ENCODE measurements around the gene ERGIC1. TPM values are rescaled to one million over a fixed set of nuclear protein-coding genes. Genes with fewer than 3 reads are reported as not detected.

ERGIC1 gene
- total and polyA plus RNA-seq, 8 donors: 116 to 229 (median 125) TPM

- Histone ChIP-seq H3K27ac (peak overlapping the region in 1 of 2 donors; percentile 10), H3K4me3 (no peak overlapping the region), H3K27me3 (no peaks in the 10 kb centered on the region), H3K36me3 (peaks cover 0 to 41% of the 10 kb centered on the region in 2 donors), H3K4me1 (peaks cover 8 to 52% of the 10 kb centered on the region in 2 donors), H3K9me3 (no peaks in the 10 kb centered on the region)
- no peak for ATAC-seq
- no peak for DNase-seq
- intact Hi-C loops (cut with DNase I): loop anchor here in 1 of 2 donors (10.0 kb wide), 1 partner anchor 157 kb away; the partner anchor contains the start of gene BNIP1
- no peak for TF ChIP-seq CTCF (IDR thresholded peaks at IDR 0.05)
These were observed 154.2 kb downstream of the ERGIC1 start for GRCh38 chr5:172988276-172988675.

DNA sequence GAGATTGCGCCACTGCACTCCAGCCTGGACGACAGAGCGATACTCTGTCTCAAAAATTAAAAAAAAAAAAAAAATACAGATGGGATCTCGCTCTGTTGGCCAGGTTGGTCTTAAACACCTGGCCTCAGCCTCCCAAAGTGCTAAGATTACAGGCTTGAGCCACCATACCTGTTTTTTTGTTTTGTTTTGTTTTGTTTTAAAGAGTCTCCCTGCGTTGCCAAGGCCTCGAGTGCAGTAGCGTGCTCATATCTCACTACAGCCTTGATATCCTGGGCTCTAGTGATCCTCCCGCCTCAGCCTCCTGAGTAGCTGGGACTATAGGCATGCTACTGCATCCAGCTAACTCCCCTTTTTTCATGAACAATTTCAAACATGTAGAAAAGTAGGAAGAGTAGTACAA, 156.7 kb downstream of the ERGIC1 start:
- DNase-seq: no peak
- no peak overlapping the region for H3K27ac ChIP-seq
- intact Hi-C loops (cut with DNase I): no loop called here
- H3K4me1 ChIP-seq: peaks cover 2 to 47% of the 10 kb centered on the region in 2 donors
- H3K27me3 ChIP-seq: no peaks in the 10 kb centered on the region
- ATAC-seq: no peak
- peaks cover 0 to 65% of the 10 kb centered on the region in 2 donors for H3K36me3 ChIP-seq
- no peak for TF ChIP-seq CTCF (IDR thresholded peaks at IDR 0.05)
- no peaks in the 10 kb centered on the region for H3K9me3 ChIP-seq
- H3K4me3 ChIP-seq: no peak overlapping the region

GRCh38 chr5:172994405-172994804, 160.4 kb downstream of the ERGIC1 start:
- H3K4me3 ChIP-seq: no peak overlapping the region
- intact Hi-C loops (cut with DNase I): no loop called here
- ATAC-seq (no peak), DNase-seq (no peak)
- no peaks in the 10 kb centered on the region for H3K27me3 ChIP-seq
- no peaks in the 10 kb centered on the region for H3K9me3 ChIP-seq
- no peak for TF ChIP-seq CTCF (IDR thresholded peaks at IDR 0.05)
- peaks cover 0 to 70% of the 10 kb centered on the region in 2 donors for H3K36me3 ChIP-seq
- no peak overlapping the region for H3K27ac ChIP-seq
- peaks cover 0 to 20% of the 10 kb centered on the region in 2 donors for H3K4me1 ChIP-seq

GRCh38 chr5:172999372-172999973, 165.4 kb downstream of the ERGIC1 start:
- peaks cover 0 to 54% of the 10 kb centered on the region in 2 donors for H3K36me3 ChIP-seq
- no peak overlapping the region for H3K27ac ChIP-seq
- no peak for TF ChIP-seq CTCF (IDR thresholded peaks at IDR 0.05)
- no peaks in the 10 kb centered on the region for H3K27me3 ChIP-seq
- peaks cover 3 to 37% of the 10 kb centered on the region in 2 donors for H3K4me1 ChIP-seq
- H3K4me3 ChIP-seq: no peak overlapping the region
- DNase-seq (no peak), ATAC-seq (no peak)
- H3K9me3 ChIP-seq: no peaks in the 10 kb centered on the region
- intact Hi-C loops (cut with DNase I): no loop called here

- DNase-seq (no peak), ATAC-seq (no peak)
- H3K4me3 ChIP-seq: no peak overlapping the region
- H3K4me1 ChIP-seq: peaks cover 3 to 40% of the 10 kb centered on the region in 2 donors
- peaks cover 0 to 49% of the 10 kb centered on the region in 2 donors for H3K36me3 ChIP-seq
- H3K27me3 ChIP-seq: no peaks in the 10 kb centered on the region
- no peak overlapping the region for H3K27ac ChIP-seq
- intact Hi-C loops (cut with DNase I): no loop called here
- no peaks in the 10 kb centered on the region for H3K9me3 ChIP-seq
- TF ChIP-seq CTCF (IDR thresholded peaks at IDR 0.05): no peak
These were observed 165.9 kb downstream of the ERGIC1 start for GRCh38 chr5:172999974-173000373.

Data from left lung (tissue), 10 donors.